GM18868 (cell line): ENCODE results near the gene PIK3C2B.

ENCODE experiments used
- ATAC-seq: cut with Tn5 transposase; IDR thresholded peaks from one replicate; pipeline ENCODE4 v1.9.1; 2021; ENCODE audit warnings: mild to moderate bottlenecking, moderate library complexity; ENCODE audit not compliant: unreplicated experiment

The PIK3C2B gene

GRCh38 chr1:204461331-204462228, 33.0 kb downstream of the PIK3C2B start:
- peak; percentile 39 for ATAC-seq

GRCh38 chr1:204460346-204460745, 34.3 kb downstream of the PIK3C2B start:
- ATAC-seq = no peak

- ATAC-seq = no peak
These were observed 34.9 kb downstream of the PIK3C2B start for GRCh38 chr1:204459706-204460105.

GRCh38 chr1:204457666-204458065, 36.9 kb downstream of the PIK3C2B start:
- no peak for ATAC-seq

- no peak for ATAC-seq
These were observed 37.7 kb downstream of the PIK3C2B start for GRCh38 chr1:204456826-204457442.

GRCh38 chr1:204455831-204456145, 38.8 kb downstream of the PIK3C2B start:
- ATAC-seq = no peak

GRCh38 chr1:204455063-204455830, 39.4 kb downstream of the PIK3C2B start:
- no peak for ATAC-seq

- ATAC-seq = no peak
These were observed 40.1 kb downstream of the PIK3C2B start for GRCh38 chr1:204454476-204454875.

- peak; percentile 91 for ATAC-seq
These were observed 41.3 kb downstream of the PIK3C2B start for GRCh38 chr1:204453141-204453772.

- no peak for ATAC-seq
These were observed 43.1 kb downstream of the PIK3C2B start for GRCh38 chr1:204451352-204452124.

GRCh38 chr1:204450461-204451257, 43.9 kb downstream of the PIK3C2B start:
- no peak for ATAC-seq

GRCh38 chr1:204449678-204450280, 44.8 kb downstream of the PIK3C2B start:
- ATAC-seq = no peak

- no peak for ATAC-seq
These were observed 45.5 kb downstream of the PIK3C2B start for GRCh38 chr1:204448991-204449677.

- no peak for ATAC-seq
These were observed 46.2 kb downstream of the PIK3C2B start for GRCh38 chr1:204448344-204448964.

GRCh38 chr1:204447736-204448135, 46.9 kb downstream of the PIK3C2B start:
- no peak for ATAC-seq

GRCh38 chr1:204447190-204447589, 47.4 kb downstream of the PIK3C2B start:
- no peak for ATAC-seq

GRCh38 chr1:204446413-204447111, 48.0 kb downstream of the PIK3C2B start:
- ATAC-seq = peak; percentile 77
